ENCODE data around the gene PTPN5. TPM values are rescaled to one million over a fixed set of nuclear protein-coding genes. Genes with fewer than 3 reads are reported as not detected.

Gene PTPN5
- total and polyA plus RNA-seq, 8 donors: 0.19 to 2.9 (median 0.38) TPM; not detected in 3

DNA sequence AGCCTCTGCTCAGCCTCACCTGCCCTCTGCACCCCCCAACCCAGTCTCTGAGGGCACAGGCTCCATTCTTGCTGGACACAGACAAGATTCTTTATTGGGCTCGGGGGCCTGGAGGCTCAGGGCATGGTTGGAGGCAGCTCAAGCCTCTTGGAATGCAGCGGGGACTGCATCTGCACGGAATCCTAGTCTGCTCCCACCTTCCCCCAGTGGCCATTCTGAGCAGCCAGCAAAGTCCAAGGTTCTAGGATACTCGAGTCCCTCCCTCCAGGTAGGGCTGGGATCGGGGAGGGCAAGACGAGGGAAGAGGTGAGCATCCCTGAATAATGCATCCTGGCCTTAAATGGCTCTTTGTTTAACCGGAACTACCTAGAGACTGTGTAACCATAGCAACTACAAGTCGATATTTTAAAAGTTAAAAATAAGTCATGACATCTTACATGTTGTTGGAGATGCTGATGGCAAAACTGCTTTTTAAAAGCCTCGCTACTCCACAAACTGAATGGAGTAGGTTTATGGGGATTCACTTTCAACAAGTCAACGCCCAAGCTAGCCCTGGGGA, 54.9 kb downstream of the PTPN5 start:
- H3K27me3 ChIP-seq: peaks cover 0 to 12% (median 0%) of the 10 kb centered on the region in 3 donors
- no peaks in the 10 kb centered on the region for H3K36me3 ChIP-seq
- TF ChIP-seq POLR2AphosphoS5 (IDR thresholded peaks at IDR 0.05) (no peak), CTCF (IDR thresholded peaks at IDR 0.05) (no peak), EP300 (IDR thresholded peaks at IDR 0.05) (no peak), POLR2A (IDR thresholded peaks at IDR 0.05) (no peak)
- H3K27ac ChIP-seq: no peak overlapping the region
- no peak for DNase-seq
- no peaks in the 10 kb centered on the region for H3K9me3 ChIP-seq
- intact Hi-C loops (cut with DNase I; ENCODE audit: low total_unique reads): loop anchor here (10.0 kb wide), 1 partner anchor 622 kb away; no protein-coding TSS in a partner anchor
- no peaks in the 10 kb centered on the region for H3K4me1 ChIP-seq
- H3K4me3 ChIP-seq: no peak overlapping the region
- 54 to 62% (median 56%) methylated on average over 10 of the region's 10 CpGs for WGBS, 5 donors

- WGBS, 5 donors: 84 to 89% (median 89%) methylated on average over 12 to 16 of the region's 16 CpGs
- peaks cover 0 to 12% (median 0%) of the 10 kb centered on the region in 3 donors for H3K27me3 ChIP-seq
- H3K9me3 ChIP-seq: no peaks in the 10 kb centered on the region
- H3K4me3 ChIP-seq: no peak overlapping the region
- no peaks in the 10 kb centered on the region for H3K4me1 ChIP-seq
- no peaks in the 10 kb centered on the region for H3K36me3 ChIP-seq
- no peak for DNase-seq
- TF ChIP-seq CTCF (IDR thresholded peaks at IDR 0.05): no peak
- no peak for TF ChIP-seq POLR2A (IDR thresholded peaks at IDR 0.05)
- no peak for TF ChIP-seq POLR2AphosphoS5 (IDR thresholded peaks at IDR 0.05)
- TF ChIP-seq EP300 (IDR thresholded peaks at IDR 0.05): no peak
- H3K27ac ChIP-seq: no peak overlapping the region
- intact Hi-C loops (cut with DNase I; ENCODE audit: low total_unique reads): loop anchor here (10.0 kb wide), 1 partner anchor 618 kb away; no protein-coding TSS in a partner anchor
These were observed 58.4 kb downstream of the PTPN5 start for GRCh38 chr11:18733202-18733601.

DNA sequence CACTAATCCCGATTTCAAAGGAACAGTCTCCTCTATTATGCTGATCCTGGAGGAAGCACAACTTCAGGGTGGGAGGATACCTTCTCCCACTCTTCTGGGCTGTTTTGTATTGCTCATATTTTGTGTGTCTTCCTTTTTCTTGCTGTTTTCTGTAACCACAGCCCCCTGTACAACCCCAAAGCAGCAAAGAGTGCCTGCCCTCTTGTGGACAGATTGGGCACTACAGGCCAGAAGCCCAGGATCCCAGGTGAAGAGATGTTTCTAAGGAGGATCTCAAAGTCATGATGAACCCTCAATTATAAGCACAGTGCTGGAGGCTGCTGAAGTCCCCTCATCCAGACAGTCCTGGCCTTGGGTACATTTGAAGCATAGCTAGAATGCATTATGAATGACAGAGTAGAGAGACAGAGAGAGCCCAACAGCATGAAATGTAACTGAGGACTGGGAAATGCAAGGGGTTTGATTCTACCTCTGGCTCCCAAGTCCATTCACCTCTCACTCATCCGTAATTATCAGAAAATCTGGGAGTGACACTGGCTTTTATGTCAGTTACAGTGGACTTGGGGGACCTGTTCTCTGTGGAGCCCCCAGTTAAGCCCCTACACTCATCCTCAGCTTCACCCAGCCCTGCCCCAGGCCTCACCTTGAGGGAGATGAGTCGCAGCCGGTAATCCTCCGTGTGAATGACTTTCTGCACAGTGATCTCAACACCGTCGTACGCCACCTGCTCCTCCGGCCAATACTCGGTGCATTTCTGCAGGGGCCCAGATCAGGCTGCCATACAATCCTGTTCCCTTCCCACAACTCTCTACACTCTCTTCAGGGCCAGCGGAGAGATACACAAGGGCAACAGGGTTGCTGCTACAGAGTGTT, 59.4 kb downstream of the PTPN5 start:
- 66 to 77% (median 76%) methylated on average over 11 of the region's 11 CpGs for WGBS, 5 donors
- TF ChIP-seq POLR2AphosphoS5 (IDR thresholded peaks at IDR 0.05) (no peak), CTCF (IDR thresholded peaks at IDR 0.05) (peak in 6 of 7 experiments; percentile 79 to 98 (median 93))
- intact Hi-C loops (cut with DNase I; ENCODE audit: low total_unique reads): loop anchor here (10.0 kb wide), 1 partner anchor 617 kb away; no protein-coding TSS in a partner anchor
- peaks cover 0 to 6% (median 5%) of the 10 kb centered on the region in 4 donors for H3K4me1 ChIP-seq
- H3K9me3 ChIP-seq: no peaks in the 10 kb centered on the region
- H3K27ac ChIP-seq: no peak overlapping the region
- peak; percentile 63 to 80 for DNase-seq
- H3K27me3 ChIP-seq: peaks cover 0 to 12% (median 0%) of the 10 kb centered on the region in 3 donors
- H3K36me3 ChIP-seq: no peaks in the 10 kb centered on the region
- H3K4me3 ChIP-seq: no peak overlapping the region

- no peak for DNase-seq
- intact Hi-C loops (cut with DNase I; ENCODE audit: low total_unique reads): loop anchor here (10.0 kb wide), 1 partner anchor 617 kb away; no protein-coding TSS in a partner anchor
- no peaks in the 10 kb centered on the region for H3K36me3 ChIP-seq
- peaks cover 0 to 7% (median 0%) of the 10 kb centered on the region in 3 donors for H3K27me3 ChIP-seq
- no peak overlapping the region for H3K4me3 ChIP-seq
- no peak overlapping the region for H3K27ac ChIP-seq
- no peak for TF ChIP-seq POLR2A (IDR thresholded peaks at IDR 0.05)
- TF ChIP-seq POLR2AphosphoS5 (IDR thresholded peaks at IDR 0.05): no peak
- TF ChIP-seq EP300 (IDR thresholded peaks at IDR 0.05): no peak
- TF ChIP-seq CTCF (IDR thresholded peaks at IDR 0.05): no peak
- no peaks in the 10 kb centered on the region for H3K9me3 ChIP-seq
- H3K4me1 ChIP-seq: peaks cover 0 to 6% (median 5%) of the 10 kb centered on the region in 4 donors
- 78 to 97% (median 90%) methylated on average over 2 of the region's 2 CpGs for WGBS, 5 donors
These were observed 60.2 kb downstream of the PTPN5 start for GRCh38 chr11:18731441-18731840.
